ENCODE results near the gene SMIM11. TPM values are rescaled to one million over a fixed set of nuclear protein-coding genes. Genes with fewer than 3 reads are reported as not detected.

The SMIM11 gene
- total RNA-seq, 1 donor from 2014 or later: 25.1 TPM

- TF ChIP-seq, protein P1, sequence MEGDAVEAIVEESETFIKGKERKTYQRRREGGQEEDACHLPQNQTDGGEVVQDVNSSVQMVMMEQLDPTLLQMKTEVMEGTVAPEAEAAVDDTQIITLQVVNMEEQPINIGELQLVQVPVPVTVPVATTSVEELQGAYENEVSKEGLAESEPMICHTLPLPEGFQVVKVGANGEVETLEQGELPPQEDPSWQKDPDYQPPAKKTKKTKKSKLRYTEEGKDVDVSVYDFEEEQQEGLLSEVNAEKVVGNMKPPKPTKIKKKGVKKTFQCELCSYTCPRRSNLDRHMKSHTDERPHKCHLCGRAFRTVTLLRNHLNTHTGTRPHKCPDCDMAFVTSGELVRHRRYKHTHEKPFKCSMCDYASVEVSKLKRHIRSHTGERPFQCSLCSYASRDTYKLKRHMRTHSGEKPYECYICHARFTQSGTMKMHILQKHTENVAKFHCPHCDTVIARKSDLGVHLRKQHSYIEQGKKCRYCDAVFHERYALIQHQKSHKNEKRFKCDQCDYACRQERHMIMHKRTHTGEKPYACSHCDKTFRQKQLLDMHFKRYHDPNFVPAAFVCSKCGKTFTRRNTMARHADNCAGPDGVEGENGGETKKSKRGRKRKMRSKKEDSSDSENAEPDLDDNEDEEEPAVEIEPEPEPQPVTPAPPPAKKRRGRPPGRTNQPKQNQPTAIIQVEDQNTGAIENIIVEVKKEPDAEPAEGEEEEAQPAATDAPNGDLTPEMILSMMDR (IDR thresholded peaks at IDR 0.05; ENCODE audit: borderline replicate concordance): no peak
- Histone ChIP-seq H3K4me1 (peaks cover 23% of the 10 kb centered on the region), H3K4me3 (no peak overlapping the region), H3K27ac (replicated peaks) (peak overlapping the region; percentile 54), H3K9me3 (replicated peaks) (no peaks in the 10 kb centered on the region), H3K27me3 (ENCODE audit: low read depth) (no peaks in the 10 kb centered on the region), H3K36me3 (no peaks in the 10 kb centered on the region)
- DNase-seq: peak; percentile 36
- intact Hi-C loops (cut with micrococcal nuclease): no loop called here
Measured at GRCh38 chr21:34336245-34336644, 39.1 kb upstream of the SMIM11 start.

DNA sequence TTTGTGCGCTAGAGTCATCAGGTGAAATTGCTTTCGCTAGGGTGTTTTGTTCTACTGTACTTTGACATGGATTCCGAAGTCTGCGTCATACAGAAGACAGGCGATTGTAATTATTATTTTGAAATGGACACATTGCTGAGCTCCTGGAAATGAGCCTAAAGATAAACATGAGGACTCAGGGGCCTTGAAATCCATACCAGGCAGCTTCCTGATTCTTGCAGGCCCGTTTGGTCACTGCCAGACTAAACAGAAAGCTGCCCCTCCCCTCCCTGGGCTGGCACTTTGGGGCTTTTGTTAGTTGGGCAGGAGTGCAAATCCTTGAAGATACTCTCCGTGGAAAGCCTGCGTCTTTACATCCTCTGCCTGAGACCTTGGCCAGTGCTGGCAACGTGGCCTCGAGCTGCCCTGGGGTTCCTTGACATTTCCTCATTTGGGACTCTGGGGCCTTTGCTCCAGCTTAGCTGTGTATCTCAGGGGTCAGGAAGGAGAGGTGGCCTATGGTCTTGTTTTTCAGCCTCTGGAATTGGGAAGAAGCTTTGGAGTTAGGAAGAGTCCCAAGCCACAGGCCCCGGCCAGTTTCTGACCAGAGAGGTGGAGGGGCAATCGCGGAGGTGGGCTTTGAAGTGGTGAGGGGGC lies 38.4 kb upstream of the SMIM11 start:
- TF ChIP-seq, protein P1 (IDR thresholded peaks at IDR 0.05; ENCODE audit: borderline replicate concordance): no peak
- Histone ChIP-seq H3K4me3 (no peak overlapping the region), H3K27ac (replicated peaks) (peak overlapping the region; percentile 54), H3K36me3 (no peaks in the 10 kb centered on the region), H3K4me1 (peaks cover 23% of the 10 kb centered on the region), H3K27me3 (ENCODE audit: low read depth) (no peaks in the 10 kb centered on the region), H3K9me3 (replicated peaks) (no peaks in the 10 kb centered on the region)
- DNase-seq: no peak
- intact Hi-C loops (cut with micrococcal nuclease): no loop called here

- TF ChIP-seq, protein P1 (IDR thresholded peaks at IDR 0.05; ENCODE audit: borderline replicate concordance): no peak
- Histone ChIP-seq H3K9me3 (replicated peaks) (no peaks in the 10 kb centered on the region), H3K27me3 (ENCODE audit: low read depth) (no peaks in the 10 kb centered on the region), H3K4me3 (no peak overlapping the region), H3K27ac (replicated peaks) (no peak overlapping the region), H3K4me1 (peaks cover 23% of the 10 kb centered on the region), H3K36me3 (no peaks in the 10 kb centered on the region)
- no peak for DNase-seq
- intact Hi-C loops (cut with micrococcal nuclease): no loop called here
Measured at GRCh38 chr21:34337741-34338140, 37.6 kb upstream of the SMIM11 start.

DNA sequence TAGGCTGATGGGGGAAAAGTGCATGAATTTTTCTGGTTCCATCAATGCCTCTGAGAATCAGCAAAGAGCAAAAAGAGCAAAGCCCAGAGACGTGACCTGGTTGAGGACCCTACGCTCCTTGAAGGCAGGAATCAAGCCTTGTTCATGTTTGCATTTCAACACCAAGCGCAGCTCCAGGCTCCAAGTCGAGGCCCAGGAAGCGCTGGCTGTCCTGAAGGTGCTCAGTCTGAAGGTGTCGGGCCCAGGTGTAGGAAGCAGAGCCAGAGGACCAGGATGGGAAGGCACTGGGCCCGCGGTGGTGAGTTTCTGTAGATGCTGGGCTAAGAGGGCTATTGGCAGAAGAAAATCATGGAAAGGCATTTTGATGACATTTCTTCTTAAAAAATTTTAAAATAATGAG lies 37.1 kb upstream of the SMIM11 start:
- H3K4me1 ChIP-seq: peaks cover 23% of the 10 kb centered on the region
- H3K27me3 ChIP-seq (ENCODE audit: low read depth): no peaks in the 10 kb centered on the region
- TF ChIP-seq, protein P1 (IDR thresholded peaks at IDR 0.05; ENCODE audit: borderline replicate concordance): no peak
- intact Hi-C loops (cut with micrococcal nuclease): no loop called here
- no peak overlapping the region for H3K4me3 ChIP-seq
- H3K9me3 ChIP-seq (replicated peaks): no peaks in the 10 kb centered on the region
- no peaks in the 10 kb centered on the region for H3K36me3 ChIP-seq
- H3K27ac ChIP-seq (replicated peaks): no peak overlapping the region
- no peak for DNase-seq

GRCh38 chr21:34340061-34340460 lies 35.2 kb upstream of the SMIM11 start:
- no peaks in the 10 kb centered on the region for H3K36me3 ChIP-seq
- no peaks in the 10 kb centered on the region for H3K27me3 ChIP-seq (ENCODE audit: low read depth)
- DNase-seq: no peak
- no peak overlapping the region for H3K4me3 ChIP-seq
- H3K4me1 ChIP-seq: peaks cover 28% of the 10 kb centered on the region
- TF ChIP-seq, protein P1 (IDR thresholded peaks at IDR 0.05; ENCODE audit: borderline replicate concordance): no peak
- no peak overlapping the region for H3K27ac ChIP-seq (replicated peaks)
- no peaks in the 10 kb centered on the region for H3K9me3 ChIP-seq (replicated peaks)
- intact Hi-C loops (cut with micrococcal nuclease): no loop called here

All from left ventricle myocardium inferior (tissue), 1 donor.